ENCODE data around the gene QRFP.

GRCh38 chr9:130908878-130909355, 12.3 kb upstream of the QRFP start:
- no peak for TF ChIP-seq POLR2AphosphoS5 (IDR thresholded peaks at IDR 0.05)
- no peak for TF ChIP-seq CTCF (IDR thresholded peaks at IDR 0.05)
- TF ChIP-seq POLR2A (IDR thresholded peaks at IDR 0.05), result no peak

Measured in suprapubic skin (tissue), 4 donors.